Measurements from ENCODE around the gene ADAMTS16. TPM values are rescaled to one million over a fixed set of nuclear protein-coding genes. Genes with fewer than 3 reads are reported as not detected.

The ADAMTS16 gene
- total RNA-seq, 1 experiment from 2014 or later: not detected

DNA sequence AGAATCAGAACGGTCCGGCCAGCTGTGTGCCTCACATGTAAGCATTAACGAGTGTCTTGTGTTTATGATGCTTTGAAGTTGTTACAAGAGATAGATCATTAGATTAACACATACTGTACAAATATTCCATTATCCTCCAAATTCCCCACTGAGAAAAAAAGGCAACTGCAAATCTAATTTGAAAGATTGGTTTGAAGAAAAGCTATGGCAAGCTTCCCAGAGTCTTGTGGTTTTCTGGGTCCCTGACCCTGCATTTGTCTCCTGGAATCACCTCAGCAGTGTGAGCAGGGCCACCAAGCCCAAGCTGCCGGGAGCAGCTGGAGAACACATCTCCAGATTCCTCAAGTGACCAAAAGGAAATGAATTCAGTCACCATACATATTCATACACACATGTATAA lies 36.9 kb upstream of the ADAMTS16 start:
- Mint-ChIP-seq H3K36me3 (ENCODE audit: insufficient read depth, unreplicated experiment) (no peaks in the 10 kb centered on the region), H3K4me3 (ENCODE audit: low read depth, unreplicated experiment) (no peak overlapping the region), H3K9me3 (ENCODE audit: low read depth, unreplicated experiment) (peaks cover 25% of the 10 kb centered on the region), H3K4me1 (ENCODE audit: low read depth, unreplicated experiment) (no peaks in the 10 kb centered on the region), H3K27me3 (ENCODE audit: unreplicated experiment) (no peaks in the 10 kb centered on the region), H3K27ac (ENCODE audit: unreplicated experiment) (no peak overlapping the region)
- no TSS peak for BruUV-seq (replicated peaks)
- CTCF ChIA-PET: no interaction called here
- TF ChIP-seq, protein P1, sequence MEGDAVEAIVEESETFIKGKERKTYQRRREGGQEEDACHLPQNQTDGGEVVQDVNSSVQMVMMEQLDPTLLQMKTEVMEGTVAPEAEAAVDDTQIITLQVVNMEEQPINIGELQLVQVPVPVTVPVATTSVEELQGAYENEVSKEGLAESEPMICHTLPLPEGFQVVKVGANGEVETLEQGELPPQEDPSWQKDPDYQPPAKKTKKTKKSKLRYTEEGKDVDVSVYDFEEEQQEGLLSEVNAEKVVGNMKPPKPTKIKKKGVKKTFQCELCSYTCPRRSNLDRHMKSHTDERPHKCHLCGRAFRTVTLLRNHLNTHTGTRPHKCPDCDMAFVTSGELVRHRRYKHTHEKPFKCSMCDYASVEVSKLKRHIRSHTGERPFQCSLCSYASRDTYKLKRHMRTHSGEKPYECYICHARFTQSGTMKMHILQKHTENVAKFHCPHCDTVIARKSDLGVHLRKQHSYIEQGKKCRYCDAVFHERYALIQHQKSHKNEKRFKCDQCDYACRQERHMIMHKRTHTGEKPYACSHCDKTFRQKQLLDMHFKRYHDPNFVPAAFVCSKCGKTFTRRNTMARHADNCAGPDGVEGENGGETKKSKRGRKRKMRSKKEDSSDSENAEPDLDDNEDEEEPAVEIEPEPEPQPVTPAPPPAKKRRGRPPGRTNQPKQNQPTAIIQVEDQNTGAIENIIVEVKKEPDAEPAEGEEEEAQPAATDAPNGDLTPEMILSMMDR (IDR thresholded peaks at IDR 0.05; ENCODE audit: unreplicated experiment): no peak
- intact Hi-C loops (cut with micrococcal nuclease; ENCODE audit: unreplicated experiment): no loop called here
- DNase-seq: no peak

DNA sequence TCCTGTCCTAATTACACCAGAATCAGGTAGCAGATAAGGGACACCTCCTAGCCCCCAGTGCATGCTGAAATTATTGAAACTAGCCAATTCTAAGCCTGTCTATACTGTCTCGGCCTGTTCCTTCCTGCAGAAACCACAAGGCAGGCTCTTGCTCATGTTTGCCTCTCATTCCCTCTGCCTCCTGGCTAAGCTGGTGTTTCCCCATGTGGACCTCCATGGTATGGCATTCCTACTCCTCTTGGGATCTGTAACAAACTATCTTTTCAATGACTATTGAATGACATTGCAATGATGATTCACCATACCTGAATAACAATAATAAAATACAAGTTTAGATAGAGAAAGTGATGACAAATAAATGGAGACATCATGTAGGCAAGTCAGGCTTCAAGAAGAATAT lies 35.6 kb upstream of the ADAMTS16 start:
- CTCF ChIA-PET: no interaction called here
- Mint-ChIP-seq H3K27ac (ENCODE audit: unreplicated experiment) (no peak overlapping the region), H3K4me3 (ENCODE audit: low read depth, unreplicated experiment) (no peak overlapping the region), H3K9me3 (ENCODE audit: low read depth, unreplicated experiment) (peaks cover 22% of the 10 kb centered on the region), H3K4me1 (ENCODE audit: low read depth, unreplicated experiment) (no peaks in the 10 kb centered on the region), H3K36me3 (ENCODE audit: insufficient read depth, unreplicated experiment) (no peaks in the 10 kb centered on the region), H3K27me3 (ENCODE audit: unreplicated experiment) (no peaks in the 10 kb centered on the region)
- intact Hi-C loops (cut with micrococcal nuclease; ENCODE audit: unreplicated experiment): no loop called here
- BruUV-seq (replicated peaks): no TSS peak
- TF ChIP-seq, protein P1 (IDR thresholded peaks at IDR 0.05; ENCODE audit: unreplicated experiment): no peak
- DNase-seq: no peak

DNA sequence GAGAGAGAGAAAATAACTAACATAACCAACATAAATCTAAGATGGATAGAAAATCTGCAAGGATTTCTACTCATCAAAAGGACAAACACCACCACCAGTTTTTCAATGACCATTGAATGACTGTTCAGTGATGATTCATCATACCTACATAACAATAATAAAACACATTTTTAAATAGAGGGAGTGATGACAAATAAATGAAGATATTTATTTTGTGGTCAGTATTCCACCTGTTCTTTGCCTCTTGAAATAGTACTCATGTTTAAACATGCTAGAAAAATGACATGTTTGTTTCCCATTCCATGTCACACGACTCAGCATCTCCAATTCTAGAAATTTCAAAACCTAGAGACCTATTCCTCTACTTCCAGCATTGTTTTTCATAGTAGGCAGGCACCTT lies 34.6 kb upstream of the ADAMTS16 start:
- Mint-ChIP-seq H3K4me3 (ENCODE audit: low read depth, unreplicated experiment) (no peak overlapping the region), H3K9me3 (ENCODE audit: low read depth, unreplicated experiment) (peaks cover 26% of the 10 kb centered on the region), H3K27me3 (ENCODE audit: unreplicated experiment) (no peaks in the 10 kb centered on the region), H3K27ac (ENCODE audit: unreplicated experiment) (no peak overlapping the region), H3K36me3 (ENCODE audit: insufficient read depth, unreplicated experiment) (no peaks in the 10 kb centered on the region), H3K4me1 (ENCODE audit: low read depth, unreplicated experiment) (no peaks in the 10 kb centered on the region)
- BruUV-seq (replicated peaks): no TSS peak
- CTCF ChIA-PET: no interaction called here
- DNase-seq: no peak
- TF ChIP-seq, protein P1 (IDR thresholded peaks at IDR 0.05; ENCODE audit: unreplicated experiment): no peak
- intact Hi-C loops (cut with micrococcal nuclease; ENCODE audit: unreplicated experiment): no loop called here

DNA sequence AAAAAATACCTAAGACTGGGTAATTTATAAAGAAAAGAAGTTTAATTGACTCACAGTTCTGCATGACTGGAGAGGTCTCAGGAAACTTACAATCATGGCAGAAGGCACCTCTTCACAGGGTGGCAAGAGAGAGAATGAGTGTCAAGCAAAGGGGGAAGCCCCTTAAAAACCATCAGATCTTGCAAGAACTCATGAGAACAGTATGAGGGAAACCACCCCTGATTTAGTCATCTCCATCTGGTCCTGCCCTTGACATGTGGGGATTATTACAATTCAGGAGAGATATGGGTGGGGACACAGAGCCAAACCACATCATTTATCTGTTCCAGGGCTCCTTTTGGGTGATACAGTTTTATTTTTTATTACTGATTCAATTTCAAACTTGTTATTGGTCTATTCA lies 23.2 kb upstream of the ADAMTS16 start:
- DNase-seq: no peak
- CTCF ChIA-PET: no interaction called here
- H3K27ac Mint-ChIP-seq (ENCODE audit: unreplicated experiment): no peak overlapping the region
- intact Hi-C loops (cut with micrococcal nuclease; ENCODE audit: unreplicated experiment): no loop called here
- H3K4me1 Mint-ChIP-seq (ENCODE audit: low read depth, unreplicated experiment): no peaks in the 10 kb centered on the region
- no peak overlapping the region for H3K4me3 Mint-ChIP-seq (ENCODE audit: low read depth, unreplicated experiment)
- H3K27me3 Mint-ChIP-seq (ENCODE audit: unreplicated experiment): no peaks in the 10 kb centered on the region
- H3K9me3 Mint-ChIP-seq (ENCODE audit: low read depth, unreplicated experiment): peaks cover 17% of the 10 kb centered on the region
- TF ChIP-seq, protein P1 (IDR thresholded peaks at IDR 0.05; ENCODE audit: unreplicated experiment): no peak
- no peaks in the 10 kb centered on the region for H3K36me3 Mint-ChIP-seq (ENCODE audit: insufficient read depth, unreplicated experiment)
- BruUV-seq (replicated peaks): no TSS peak

DNA sequence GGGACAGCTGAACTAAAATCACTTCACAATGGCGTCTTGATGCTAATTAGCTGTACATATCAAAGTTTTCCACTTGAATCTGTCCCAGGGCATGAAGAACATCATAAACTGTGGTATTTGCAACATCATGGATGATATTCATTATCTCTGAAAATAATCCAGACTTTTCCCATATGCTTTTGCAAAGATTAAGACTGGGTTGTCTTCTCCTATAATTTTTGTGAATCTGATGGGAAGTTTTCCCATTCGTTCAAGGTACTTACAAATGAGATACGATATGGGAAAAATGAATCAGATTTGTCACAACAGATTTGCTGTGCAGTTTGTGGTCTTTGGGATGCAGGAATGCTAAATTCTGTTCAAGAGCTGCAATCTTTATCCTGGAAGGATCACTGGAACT lies 17.4 kb upstream of the ADAMTS16 start:
- TF ChIP-seq, protein P1 (IDR thresholded peaks at IDR 0.05; ENCODE audit: unreplicated experiment): no peak
- no peaks in the 10 kb centered on the region for H3K36me3 Mint-ChIP-seq (ENCODE audit: insufficient read depth, unreplicated experiment)
- H3K4me3 Mint-ChIP-seq (ENCODE audit: low read depth, unreplicated experiment): no peak overlapping the region
- no peak overlapping the region for H3K27ac Mint-ChIP-seq (ENCODE audit: unreplicated experiment)
- intact Hi-C loops (cut with micrococcal nuclease; ENCODE audit: unreplicated experiment): no loop called here
- no TSS peak for BruUV-seq (replicated peaks)
- peaks cover 12% of the 10 kb centered on the region for H3K9me3 Mint-ChIP-seq (ENCODE audit: low read depth, unreplicated experiment)
- H3K27me3 Mint-ChIP-seq (ENCODE audit: unreplicated experiment): no peaks in the 10 kb centered on the region
- H3K4me1 Mint-ChIP-seq (ENCODE audit: low read depth, unreplicated experiment): no peaks in the 10 kb centered on the region
- CTCF ChIA-PET: no interaction called here
- no peak for DNase-seq
